Measurements from ENCODE around the gene LRRC32. TPM values are rescaled to one million over a fixed set of nuclear protein-coding genes. Genes with fewer than 3 reads are reported as not detected.

The LRRC32 gene
- total RNA-seq, 2 experiments from 2014 or later, result 0.82 to 0.87 TPM

GRCh38 chr11:76662656-76663485, 7.7 kb downstream of the LRRC32 start:
- Mint-ChIP-seq H3K4me1 (peaks cover 18% of the 10 kb centered on the region), H3K27me3 (peaks cover under 1% of the 10 kb centered on the region), H3K9me3 (no peaks in the 10 kb centered on the region), H3K4me3 (no peak overlapping the region), H3K36me3 (ENCODE audit: low read depth) (no peaks in the 10 kb centered on the region), H3K27ac (no peak overlapping the region)
- DNase-seq, result no peak
- POLR2A ChIA-PET, result no interaction called here
- CTCF ChIA-PET, result interaction anchor here (1.6 kb wide), 1 partner anchor 10 kb away, joined by 9 read pairs; no protein-coding TSS in a partner anchor

GRCh38 chr11:76661834-76662434, 8.6 kb downstream of the LRRC32 start:
- DNase-seq, result no peak
- ChIA-PET CTCF (interaction anchor here (1.6 kb wide), 1 partner anchor 11 kb away, joined by 9 read pairs; no protein-coding TSS in a partner anchor), POLR2A (no interaction called here)
- Mint-ChIP-seq H3K27me3 (no peaks in the 10 kb centered on the region), H3K4me3 (no peak overlapping the region), H3K36me3 (ENCODE audit: low read depth) (no peaks in the 10 kb centered on the region), H3K4me1 (peaks cover 18% of the 10 kb centered on the region), H3K9me3 (no peaks in the 10 kb centered on the region), H3K27ac (no peak overlapping the region)

- CTCF ChIA-PET, result interaction anchor here (1.6 kb wide), 1 partner anchor 12 kb away, joined by 9 read pairs; no protein-coding TSS in a partner anchor
- no peak for DNase-seq
Observed at GRCh38 chr11:76661306-76661751, 9.2 kb downstream of the LRRC32 start.

GRCh38 chr11:76660533-76661305, 9.8 kb downstream of the LRRC32 start:
- CTCF ChIA-PET, result interaction anchor here (0.6 to 2.3 kb wide), 2 partner anchors 12 to 76 kb away, joined by 3 to 9 read pairs; no protein-coding TSS in a partner anchor
- H3K9me3 Mint-ChIP-seq, result no peaks in the 10 kb centered on the region
- no peaks in the 10 kb centered on the region for H3K27me3 Mint-ChIP-seq
- peaks cover 17% of the 10 kb centered on the region for H3K4me1 Mint-ChIP-seq
- POLR2A ChIA-PET, result no interaction called here
- H3K36me3 Mint-ChIP-seq (ENCODE audit: low read depth), result no peaks in the 10 kb centered on the region
- no peak for DNase-seq
- H3K4me3 Mint-ChIP-seq, result no peak overlapping the region
- no peak overlapping the region for H3K27ac Mint-ChIP-seq

More at GRCh38 chr11:76661306-76661751, 9.2 kb downstream of the LRRC32 start:
- H3K27me3 Mint-ChIP-seq, result no peaks in the 10 kb centered on the region
- no peaks in the 10 kb centered on the region for H3K36me3 Mint-ChIP-seq (ENCODE audit: low read depth)
- POLR2A ChIA-PET, result no interaction called here
- no peak overlapping the region for H3K4me3 Mint-ChIP-seq
- peaks cover 18% of the 10 kb centered on the region for H3K4me1 Mint-ChIP-seq
- H3K9me3 Mint-ChIP-seq, result no peaks in the 10 kb centered on the region
- H3K27ac Mint-ChIP-seq, result no peak overlapping the region

GRCh38 chr11:76659672-76660532, 10.6 kb downstream of the LRRC32 start:
- no peak overlapping the region for H3K4me3 Mint-ChIP-seq
- H3K36me3 Mint-ChIP-seq (ENCODE audit: low read depth), result no peaks in the 10 kb centered on the region
- POLR2A ChIA-PET, result no interaction called here
- no peaks in the 10 kb centered on the region for H3K27me3 Mint-ChIP-seq
- peaks cover 10% of the 10 kb centered on the region for H3K4me1 Mint-ChIP-seq
- H3K27ac Mint-ChIP-seq, result no peak overlapping the region
- H3K9me3 Mint-ChIP-seq, result no peaks in the 10 kb centered on the region
- no peak for DNase-seq
- CTCF ChIA-PET, result interaction anchor here (2.3 kb wide), 1 partner anchor 13 kb away, joined by 9 read pairs; no protein-coding TSS in a partner anchor

GRCh38 chr11:76658651-76659650, 11.6 kb downstream of the LRRC32 start:
- no peak for DNase-seq
- H3K4me1 Mint-ChIP-seq, result peaks cover 2% of the 10 kb centered on the region
- no peak overlapping the region for H3K4me3 Mint-ChIP-seq
- ChIA-PET CTCF (interaction anchor here (2.3 kb wide), 1 partner anchor 14 kb away, joined by 9 read pairs; no protein-coding TSS in a partner anchor), POLR2A (no interaction called here)
- H3K36me3 Mint-ChIP-seq (ENCODE audit: low read depth), result no peaks in the 10 kb centered on the region
- no peaks in the 10 kb centered on the region for H3K27me3 Mint-ChIP-seq
- no peak overlapping the region for H3K27ac Mint-ChIP-seq
- H3K9me3 Mint-ChIP-seq, result no peaks in the 10 kb centered on the region

GRCh38 chr11:76658231-76658630, 12.3 kb downstream of the LRRC32 start:
- Mint-ChIP-seq H3K27me3 (no peaks in the 10 kb centered on the region), H3K4me1 (no peaks in the 10 kb centered on the region), H3K27ac (no peak overlapping the region), H3K36me3 (ENCODE audit: low read depth) (no peaks in the 10 kb centered on the region), H3K4me3 (no peak overlapping the region), H3K9me3 (no peaks in the 10 kb centered on the region)
- no peak for DNase-seq
- CTCF ChIA-PET, result interaction anchor here (1.1 to 2.3 kb wide), 2 partner anchors 14 to 31 kb away, joined by 3 to 9 read pairs; no protein-coding TSS in a partner anchor
- POLR2A ChIA-PET, result no interaction called here

- Mint-ChIP-seq H3K4me3 (no peak overlapping the region), H3K4me1 (no peaks in the 10 kb centered on the region), H3K9me3 (no peaks in the 10 kb centered on the region), H3K27ac (no peak overlapping the region), H3K27me3 (peaks cover 2% of the 10 kb centered on the region), H3K36me3 (ENCODE audit: low read depth) (no peaks in the 10 kb centered on the region)
- POLR2A ChIA-PET, result no interaction called here
- CTCF ChIA-PET, result interaction anchor here (1.1 kb wide), 1 partner anchor 30 kb away, joined by 3 read pairs; no protein-coding TSS in a partner anchor
- no peak for DNase-seq
Observed at GRCh38 chr11:76657187-76658170, 13.1 kb downstream of the LRRC32 start.

GRCh38 chr11:76656571-76657081, 13.9 kb downstream of the LRRC32 start:
- Mint-ChIP-seq H3K4me3 (no peak overlapping the region), H3K9me3 (no peaks in the 10 kb centered on the region), H3K27me3 (peaks cover 6% of the 10 kb centered on the region), H3K27ac (no peak overlapping the region), H3K4me1 (no peaks in the 10 kb centered on the region), H3K36me3 (ENCODE audit: low read depth) (no peaks in the 10 kb centered on the region)
- POLR2A ChIA-PET, result no interaction called here
- DNase-seq, result no peak
- CTCF ChIA-PET, result no interaction called here

GRCh38 chr11:76656050-76656531, 14.5 kb downstream of the LRRC32 start:
- H3K4me3 Mint-ChIP-seq, result no peak overlapping the region
- DNase-seq, result no peak
- no peaks in the 10 kb centered on the region for H3K36me3 Mint-ChIP-seq (ENCODE audit: low read depth)
- H3K4me1 Mint-ChIP-seq, result no peaks in the 10 kb centered on the region
- H3K9me3 Mint-ChIP-seq, result no peaks in the 10 kb centered on the region
- H3K27ac Mint-ChIP-seq, result no peak overlapping the region
- ChIA-PET POLR2A (no interaction called here), CTCF (no interaction called here)
- peaks cover 6% of the 10 kb centered on the region for H3K27me3 Mint-ChIP-seq

Measured in activated CD4-positive, alpha-beta T cell treated with anti-CD3 and anti-CD28 coated beads, Interleukin-2, amount 10 ng/mL, durations not matched to agents 7 days and 5 days (primary cell).